CD8-positive, alpha-beta memory T cell (primary cell): ENCODE data around the gene AFAP1. TPM values are rescaled to one million over a fixed set of nuclear protein-coding genes. Genes with fewer than 3 reads are reported as not detected.
A peak's percentile ranks its signal among the peaks of the same experiment; 100 is the strongest.

Experiments used
- CTCF ChIA-PET: fragments of 350-600 bp; sonication (Branson Sonifier 250); formaldehyde crosslinking; loops from one replicate; lab custom pipeline; 2021; ENCODE audit warnings: antibody characterized with exemption; lab: Charles Lee
- POLR2A ChIA-PET: fragments of 350-600 bp; sonication (Branson Sonifier 250); formaldehyde crosslinking; loops from one replicate; lab custom pipeline; 2021; ENCODE audit warnings: antibody characterized with exemption; lab: Charles Lee
- DNase-seq, 5 donors: peaks; one replicate each; pipeline versions ENCODE4 v3.0.0 to v3.0.0-alpha.2; 2020 to 2022; ENCODE audit warnings: mixed read lengths in 1 of 5
- H3K27ac ChIP-seq: one replicate; pipeline ENCODE4 v1.7.0; 2013; ENCODE audit warnings: low read depth, mild to moderate bottlenecking, low read length, moderate library complexity
- H3K27me3 ChIP-seq: 2 replicates; pipeline ENCODE4 v1.7.0; 2013; ENCODE audit warnings: low read length, mild to moderate bottlenecking; ENCODE audit not compliant: insufficient read depth, poor library complexity, severe bottlenecking
- H3K36me3 ChIP-seq: 2 replicates; pipeline ENCODE4 v1.7.0; 2013; ENCODE audit warnings: mild to moderate bottlenecking, low read length, moderate library complexity; ENCODE audit not compliant: insufficient read depth
- H3K4me1 ChIP-seq: 2 replicates; pipeline ENCODE4 v1.7.0; 2013; ENCODE audit warnings: mild to moderate bottlenecking, low read length, moderate library complexity; ENCODE audit not compliant: insufficient read depth
- H3K4me3 ChIP-seq: 2 replicates; pipeline ENCODE4 v1.7.0; 2013; ENCODE audit warnings: mild to moderate bottlenecking, low read length
- H3K9me3 ChIP-seq: 2 replicates; pipeline ENCODE4 v1.7.0; 2013; ENCODE audit warnings: mild to moderate bottlenecking, low read length
- H3K27ac Mint-ChIP-seq, 8 donors: one replicate each; pipeline ENCODE4 v1.8.0; 2020 to 2021; ENCODE audit warnings: mixed read lengths in 8 of 8, mild to moderate bottlenecking in 6 of 8, inconsistent platforms in 3 of 8, moderate library complexity in 3 of 8
- H3K27me3 Mint-ChIP-seq, 2 donors: one replicate each; pipeline ENCODE4 v1.8.0; 2020 to 2021; ENCODE audit warnings: mixed read lengths in 2 of 2, mild to moderate bottlenecking in 1 of 2, moderate library complexity in 1 of 2
- H3K36me3 Mint-ChIP-seq, 3 donors: one replicate each; pipeline ENCODE4 v1.8.0; 2020 to 2021; ENCODE audit warnings: mixed read lengths in 3 of 3, inconsistent platforms in 1 of 3, mild to moderate bottlenecking in 1 of 3
- H3K4me1 Mint-ChIP-seq, 3 donors: one replicate each; pipeline ENCODE4 v1.8.0; 2020 to 2021; ENCODE audit warnings: mixed read lengths in 3 of 3, inconsistent platforms in 1 of 3, mild to moderate bottlenecking in 1 of 3
- H3K4me3 Mint-ChIP-seq, 7 donors: one replicate each; pipeline ENCODE4 v1.8.0; 2020 to 2021; ENCODE audit warnings: mixed read lengths in 7 of 7, mild to moderate bottlenecking in 6 of 7, moderate library complexity in 4 of 7, inconsistent platforms in 2 of 7
- H3K9me3 Mint-ChIP-seq, 5 donors: one replicate each; pipeline ENCODE4 v1.8.0; 2020 to 2022; ENCODE audit warnings: mixed read lengths in 5 of 5, mild to moderate bottlenecking in 3 of 5, moderate library complexity in 2 of 5, inconsistent platforms in 1 of 5
- polyA plus RNA-seq: library from polyadenylated mRNA; unstranded; fragments of 300-500 nt; fragmentation: Illumina TruSeq; gene quantifications from one replicate; pipeline ENCODE4 v1.2.3, GENCODE V29; 2021
- total RNA-seq, 2 experiments: library from RNA; stranded (reverse); gene quantifications; one replicate each; pipeline ENCODE4 v1.2.3, GENCODE V29; 2021

Gene AFAP1
- total and polyA plus RNA-seq, 3 experiments from 2014 or later: 2.3 to 19.9 (median 18.4) TPM

DNA sequence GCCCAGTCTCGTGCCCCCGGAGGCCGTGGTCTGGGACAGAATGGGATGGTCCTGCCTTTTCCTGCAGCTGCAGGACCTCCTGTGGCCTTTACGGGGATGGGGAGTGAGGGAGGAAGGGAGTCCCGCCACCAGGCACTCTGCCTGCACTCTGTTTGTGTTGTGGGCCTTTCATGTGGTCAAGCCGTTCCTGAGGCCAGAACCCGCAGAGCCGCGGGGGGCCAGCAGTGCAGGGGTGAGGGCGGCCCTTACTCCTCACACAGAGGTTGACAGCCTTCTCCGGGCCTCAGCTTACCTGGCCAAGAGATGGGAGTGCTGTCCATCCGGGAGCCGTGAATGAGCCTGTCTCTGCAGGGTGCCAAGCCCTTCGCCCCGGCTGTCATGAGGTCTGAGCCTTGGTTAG, 230.7 kb downstream of the AFAP1 start:
- ChIA-PET CTCF (no interaction called here), POLR2A (no interaction called here)
- Mint-ChIP-seq H3K4me1 (no peaks in the 10 kb centered on the region), H3K27ac (peak overlapping the region in 1 of 8 donors; percentile 70), H3K27me3 (no peaks in the 10 kb centered on the region), H3K9me3 (no peaks in the 10 kb centered on the region), H3K4me3 (no peak overlapping the region), H3K36me3 (no peaks in the 10 kb centered on the region)
- no peak overlapping the region for H3K4me3 ChIP-seq
- H3K27me3 ChIP-seq: no peaks in the 10 kb centered on the region
- H3K4me1 ChIP-seq: no peaks in the 10 kb centered on the region
- no peak overlapping the region for H3K27ac ChIP-seq
- DNase-seq: peak in 1 of 5 donors; percentile 27
- no peaks in the 10 kb centered on the region for H3K36me3 ChIP-seq
- H3K9me3 ChIP-seq: no peaks in the 10 kb centered on the region

Other genes with a start within 250 kb of the AFAP1 start
- gene ABLIM2, start 219.0 kb upstream of the AFAP1 start, total RNA-seq: 1 to 10 TPM in 1 of 2 experiments, under 1 TPM in 1; 0.72 to 1.1 TPM
- gene ABLIM2, start 219.0 kb upstream of the AFAP1 start, polyA plus RNA-seq: 1.2 TPM